CD4-positive, alpha-beta T cell treated with Interferon gamma for 1 hour (primary cell): ENCODE results near the gene ETHE1.

Experiments used
- DNase-seq: peaks from one replicate; pipeline ENCODE4 v3.0.0-alpha.2; 2020

The ETHE1 gene

DNA sequence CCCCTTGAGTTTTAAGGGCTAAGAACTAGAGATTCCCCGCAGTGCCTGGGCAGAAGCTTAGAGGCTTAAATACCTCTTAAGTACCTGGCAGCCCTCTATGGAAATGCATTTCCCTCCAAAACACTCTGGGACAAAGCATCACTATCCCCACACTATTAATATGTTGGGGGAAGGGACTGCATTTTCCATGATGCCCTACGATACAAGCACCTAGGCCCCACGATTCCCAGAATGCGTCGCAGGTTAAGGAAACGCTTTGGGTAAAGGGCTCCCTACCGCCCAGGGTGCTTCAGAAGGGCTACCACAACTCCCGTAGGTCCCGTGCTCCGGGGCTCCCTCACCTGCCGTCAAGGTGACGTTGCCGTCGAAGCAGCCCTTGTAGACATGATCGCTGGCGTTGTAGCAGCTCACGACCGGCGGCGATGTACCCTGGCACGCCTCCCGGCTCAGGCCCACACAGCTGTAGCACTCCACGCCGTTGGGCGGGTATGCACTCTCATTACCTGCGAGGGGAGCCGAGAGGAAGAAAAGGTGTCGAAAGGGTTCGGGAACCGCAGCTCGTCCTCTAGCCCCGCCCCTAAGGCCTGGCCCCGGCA is 64.1 kb downstream of the ETHE1 start:
- DNase-seq, result no peak

- DNase-seq, result no peak
Observed at GRCh38 chr19:43462383-43462782, 64.6 kb downstream of the ETHE1 start.

- DNase-seq, result no peak
Observed at GRCh38 chr19:43461303-43461702, 65.7 kb downstream of the ETHE1 start.

GRCh38 chr19:43460362-43461016 is 66.5 kb downstream of the ETHE1 start:
- DNase-seq, result no peak

DNA sequence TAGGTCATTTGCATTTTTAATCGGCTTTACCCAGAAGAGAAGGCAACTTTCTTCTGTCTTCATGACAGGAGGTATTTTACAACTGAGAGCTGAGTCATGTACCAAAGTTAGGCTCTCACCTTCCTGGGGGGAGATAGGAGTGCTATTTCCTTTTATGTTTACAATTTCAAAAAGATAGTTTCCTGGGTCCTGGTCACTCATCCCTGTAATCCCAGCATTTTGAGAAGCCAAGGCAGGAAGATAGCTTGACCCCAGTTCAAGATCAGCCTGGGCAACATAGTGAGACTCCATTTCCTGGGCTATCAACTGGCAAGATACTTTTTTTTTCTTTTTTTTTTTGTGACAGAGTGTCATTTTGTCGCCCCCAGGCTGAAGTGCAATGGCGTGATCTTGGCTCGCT is 69.2 kb downstream of the ETHE1 start:
- DNase-seq, result no peak
